ENCODE results near the gene IL17A.

DNA sequence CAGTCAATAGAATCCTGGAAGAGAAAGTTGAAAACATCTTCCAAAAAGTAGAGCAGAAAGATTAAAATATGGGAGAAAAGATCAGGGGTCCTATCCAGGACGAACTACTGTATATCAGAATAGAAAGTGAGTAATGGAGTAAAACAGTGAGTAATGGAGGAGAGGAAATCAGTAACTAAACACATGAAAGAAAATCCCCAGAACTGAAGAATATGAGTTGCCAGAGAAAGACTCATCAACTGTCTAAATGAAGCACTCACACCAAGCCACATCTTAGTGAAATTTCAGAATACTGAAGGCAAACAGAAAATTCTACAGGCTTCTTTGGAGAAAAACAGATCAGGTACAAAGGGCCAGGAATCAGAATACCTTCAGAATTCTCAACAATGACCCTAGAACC lies 14.9 kb downstream of the IL17A start:
- no peak for TF ChIP-seq POLR2A (IDR thresholded peaks at IDR 0.05)
- TF ChIP-seq, protein P1, sequence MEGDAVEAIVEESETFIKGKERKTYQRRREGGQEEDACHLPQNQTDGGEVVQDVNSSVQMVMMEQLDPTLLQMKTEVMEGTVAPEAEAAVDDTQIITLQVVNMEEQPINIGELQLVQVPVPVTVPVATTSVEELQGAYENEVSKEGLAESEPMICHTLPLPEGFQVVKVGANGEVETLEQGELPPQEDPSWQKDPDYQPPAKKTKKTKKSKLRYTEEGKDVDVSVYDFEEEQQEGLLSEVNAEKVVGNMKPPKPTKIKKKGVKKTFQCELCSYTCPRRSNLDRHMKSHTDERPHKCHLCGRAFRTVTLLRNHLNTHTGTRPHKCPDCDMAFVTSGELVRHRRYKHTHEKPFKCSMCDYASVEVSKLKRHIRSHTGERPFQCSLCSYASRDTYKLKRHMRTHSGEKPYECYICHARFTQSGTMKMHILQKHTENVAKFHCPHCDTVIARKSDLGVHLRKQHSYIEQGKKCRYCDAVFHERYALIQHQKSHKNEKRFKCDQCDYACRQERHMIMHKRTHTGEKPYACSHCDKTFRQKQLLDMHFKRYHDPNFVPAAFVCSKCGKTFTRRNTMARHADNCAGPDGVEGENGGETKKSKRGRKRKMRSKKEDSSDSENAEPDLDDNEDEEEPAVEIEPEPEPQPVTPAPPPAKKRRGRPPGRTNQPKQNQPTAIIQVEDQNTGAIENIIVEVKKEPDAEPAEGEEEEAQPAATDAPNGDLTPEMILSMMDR (IDR thresholded peaks at IDR 0.05): no peak
